Mucosa of stomach (tissue), 1 donor: Measurements from ENCODE around the gene LKAAEAR1.

Experiments
- H3K27me3 ChIP-seq: one replicate; pipeline ENCODE4 v1.7.0; 2013; ENCODE audit warnings: mild to moderate bottlenecking, low read length; ENCODE audit not compliant: control insufficient read depth, insufficient read depth
- H3K36me3 ChIP-seq: one replicate; pipeline ENCODE4 v1.7.0; 2013; ENCODE audit warnings: low read length; ENCODE audit not compliant: control insufficient read depth, insufficient read depth
- H3K4me1 ChIP-seq: one replicate; pipeline ENCODE4 v1.7.0; 2013; ENCODE audit warnings: mild to moderate bottlenecking, low read length; ENCODE audit not compliant: control insufficient read depth, insufficient read depth
- H3K4me3 ChIP-seq: one replicate; pipeline ENCODE4 v1.7.0; 2013; ENCODE audit warnings: low read length
- H3K9ac ChIP-seq: one replicate; pipeline ENCODE4 v1.7.0; 2013; ENCODE audit warnings: mild to moderate bottlenecking, low read length, moderate library complexity
- H3K9me3 ChIP-seq: one replicate; pipeline ENCODE4 v1.7.0; 2013; ENCODE audit warnings: mild to moderate bottlenecking, low read length, moderate library complexity; ENCODE audit not compliant: control insufficient read depth
- donor health status: Pancreatic carcinoma.

Gene LKAAEAR1

DNA sequence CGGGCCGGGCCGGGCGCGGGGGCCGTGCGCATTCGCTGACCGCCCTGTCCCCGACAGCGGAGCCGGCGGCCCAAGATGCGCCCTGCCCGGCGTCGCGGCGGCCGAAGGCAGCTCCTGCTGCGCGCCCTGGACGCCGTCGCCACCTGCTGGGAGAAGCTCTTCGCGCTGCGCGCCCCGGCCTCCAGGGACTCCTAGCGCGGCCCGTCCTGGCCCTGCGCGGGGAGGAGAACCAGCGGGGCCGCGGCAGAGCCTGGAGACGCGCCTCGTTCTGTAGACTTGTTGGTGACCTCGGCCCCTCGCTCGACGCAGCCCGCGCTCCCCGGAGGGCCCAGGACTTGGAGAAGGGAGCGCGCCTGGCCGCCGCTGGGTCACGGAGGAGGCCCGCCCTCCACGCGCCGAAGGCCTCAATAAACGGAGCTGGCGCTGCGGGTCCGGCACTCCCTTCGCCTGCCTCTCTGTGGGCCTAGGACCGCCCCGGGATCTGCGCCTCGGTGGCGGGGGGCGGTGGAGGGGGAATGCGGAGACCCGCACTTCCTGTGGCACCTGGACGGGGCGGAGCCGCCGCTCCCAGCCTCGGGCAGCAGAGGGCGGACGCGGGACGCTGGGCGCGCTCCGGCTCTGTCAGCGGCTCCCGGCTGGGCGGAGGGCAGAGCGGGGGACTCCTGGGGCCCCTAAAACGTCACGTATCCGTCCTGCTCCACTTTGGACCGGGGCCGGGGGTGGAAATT lies 45.5 kb downstream of the LKAAEAR1 start:
- Histone ChIP-seq H3K9ac (peak overlapping the region; percentile 34), H3K4me1 (peaks cover 26% of the 10 kb centered on the region)

DNA sequence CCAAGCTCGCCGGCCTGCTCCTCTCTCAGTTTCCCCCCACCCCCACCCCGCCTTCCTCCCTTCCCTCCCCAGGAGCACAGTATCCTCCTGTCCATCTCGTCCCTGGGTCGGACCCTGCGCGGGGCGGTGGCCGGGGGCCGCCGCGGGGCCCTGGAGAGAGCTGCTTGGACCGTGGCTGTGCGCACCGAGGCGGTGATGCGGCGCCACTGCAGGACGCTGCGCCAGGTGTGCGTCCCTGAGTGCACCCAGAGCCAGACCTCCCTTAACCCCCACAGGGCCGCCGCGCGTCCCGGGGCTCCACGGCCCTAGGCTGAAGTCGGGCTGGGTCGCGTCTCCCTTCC lies 46.0 kb downstream of the LKAAEAR1 start:
- H3K27me3 ChIP-seq: peaks cover 61% of the 10 kb centered on the region
- H3K36me3 ChIP-seq: no peaks in the 10 kb centered on the region
- H3K4me1 ChIP-seq: peaks cover 26% of the 10 kb centered on the region
- no peaks in the 10 kb centered on the region for H3K9me3 ChIP-seq
- H3K4me3 ChIP-seq: no peak overlapping the region
- no peak overlapping the region for H3K9ac ChIP-seq

More for the DNA sequence above, 45.5 kb downstream of the LKAAEAR1 start:
- H3K9me3 ChIP-seq: no peaks in the 10 kb centered on the region
- no peaks in the 10 kb centered on the region for H3K36me3 ChIP-seq
- H3K27me3 ChIP-seq: peaks cover 61% of the 10 kb centered on the region
- peak overlapping the region; percentile 31 for H3K4me3 ChIP-seq

DNA sequence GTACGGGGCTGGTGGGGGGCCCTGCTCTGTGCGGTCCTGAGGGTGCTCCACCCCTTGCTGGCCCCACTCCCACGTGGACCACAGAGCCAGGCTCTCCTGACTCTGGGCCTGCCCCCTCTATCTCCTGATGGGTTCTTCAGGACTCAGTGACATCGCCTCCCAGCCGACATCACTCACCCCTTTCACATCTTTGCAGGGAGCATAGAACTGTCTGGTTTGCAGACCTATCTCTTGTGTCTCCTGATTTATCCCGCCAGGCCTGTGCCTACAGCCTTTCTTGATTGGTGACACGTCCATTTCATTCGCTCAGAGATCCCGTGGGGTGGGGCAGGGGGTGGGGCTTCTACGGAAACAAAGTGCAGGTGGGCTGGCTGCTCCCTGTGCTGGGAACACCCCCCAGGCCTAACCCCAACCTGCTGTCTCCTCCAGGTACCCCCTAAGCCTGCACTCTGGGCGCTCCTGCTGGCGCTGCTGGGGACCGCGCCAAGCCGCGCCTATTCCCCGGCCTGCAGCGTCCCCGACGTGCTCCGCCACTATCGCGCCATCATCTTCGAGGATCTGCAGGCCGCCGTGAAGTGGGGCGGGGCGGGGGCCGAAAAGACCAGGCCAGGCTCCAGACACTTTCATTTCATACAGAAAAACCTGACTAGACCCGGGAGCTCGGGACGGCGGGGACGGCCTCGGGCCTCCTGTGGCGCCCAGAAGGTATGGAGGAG lies 46.5 kb downstream of the LKAAEAR1 start:
- peaks cover 61% of the 10 kb centered on the region for H3K27me3 ChIP-seq
- H3K4me3 ChIP-seq: no peak overlapping the region
- H3K36me3 ChIP-seq: no peaks in the 10 kb centered on the region
- no peak overlapping the region for H3K9ac ChIP-seq
- H3K9me3 ChIP-seq: no peaks in the 10 kb centered on the region
- H3K4me1 ChIP-seq: peaks cover 26% of the 10 kb centered on the region

DNA sequence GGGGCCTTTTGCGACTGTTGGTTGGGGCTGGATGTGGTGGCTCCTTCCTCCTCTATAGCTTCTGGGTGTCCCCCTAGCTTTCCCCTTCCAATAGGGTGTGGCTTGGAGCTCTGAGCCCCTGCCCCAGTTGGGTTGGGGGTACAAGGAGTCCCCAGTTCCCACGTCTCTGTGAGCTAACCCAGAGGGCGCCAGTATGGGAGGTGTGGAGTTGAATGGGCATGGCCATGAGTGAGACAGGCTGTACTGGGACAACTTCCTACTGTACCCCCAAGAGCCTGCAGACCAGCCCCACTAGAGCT lies 47.0 kb downstream of the LKAAEAR1 start:
- H3K9ac ChIP-seq: no peak overlapping the region
- H3K4me3 ChIP-seq: no peak overlapping the region
- H3K4me1 ChIP-seq: peaks cover 22% of the 10 kb centered on the region
- H3K36me3 ChIP-seq: no peaks in the 10 kb centered on the region
- no peaks in the 10 kb centered on the region for H3K9me3 ChIP-seq
- peaks cover 58% of the 10 kb centered on the region for H3K27me3 ChIP-seq

DNA sequence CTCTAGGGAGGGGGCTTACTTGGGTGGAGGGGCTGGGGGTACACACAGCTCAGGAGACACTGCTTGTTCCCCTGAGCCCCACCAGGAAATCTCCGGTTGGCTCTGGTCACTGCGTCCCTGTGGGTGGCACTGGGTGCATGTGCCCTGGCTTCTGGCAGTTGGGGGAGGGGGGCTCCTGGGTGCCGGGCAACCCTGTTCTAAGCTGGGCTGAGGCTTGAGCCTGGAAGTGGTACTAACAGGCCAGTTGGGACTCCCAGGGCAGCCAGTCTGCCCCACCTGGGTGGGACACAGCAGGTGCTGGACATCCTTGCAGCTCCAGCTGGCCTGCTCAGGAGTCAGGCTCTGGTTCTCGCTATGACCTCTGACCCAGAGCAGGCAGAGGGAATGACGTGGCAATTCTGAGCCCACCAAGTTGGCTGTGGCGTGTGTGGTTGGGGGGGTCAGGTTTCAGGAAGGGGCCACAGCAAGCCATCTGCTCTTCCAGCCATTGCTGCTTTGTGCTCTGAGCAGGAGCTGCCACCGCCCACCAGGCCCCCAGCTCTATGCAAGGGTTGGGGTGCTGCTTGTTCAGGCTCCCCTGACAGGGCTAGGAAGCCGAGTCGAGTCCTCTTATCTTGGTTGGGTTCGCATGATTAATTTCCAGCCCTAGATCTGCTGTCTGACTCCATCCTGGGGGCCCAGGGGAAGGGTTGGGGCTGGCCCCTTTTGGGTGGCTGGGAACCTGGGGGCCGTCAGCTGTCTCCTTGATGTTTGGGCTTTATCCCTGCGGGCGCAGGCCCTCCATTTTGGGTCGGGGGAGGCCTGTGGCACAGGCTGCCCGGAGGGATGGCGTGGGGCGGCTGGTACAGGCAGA lies 47.6 kb downstream of the LKAAEAR1 start:
- Histone ChIP-seq H3K9ac (no peak overlapping the region), H3K27me3 (peaks cover 52% of the 10 kb centered on the region), H3K9me3 (no peaks in the 10 kb centered on the region), H3K36me3 (no peaks in the 10 kb centered on the region), H3K4me1 (peaks cover 17% of the 10 kb centered on the region), H3K4me3 (no peak overlapping the region)

DNA sequence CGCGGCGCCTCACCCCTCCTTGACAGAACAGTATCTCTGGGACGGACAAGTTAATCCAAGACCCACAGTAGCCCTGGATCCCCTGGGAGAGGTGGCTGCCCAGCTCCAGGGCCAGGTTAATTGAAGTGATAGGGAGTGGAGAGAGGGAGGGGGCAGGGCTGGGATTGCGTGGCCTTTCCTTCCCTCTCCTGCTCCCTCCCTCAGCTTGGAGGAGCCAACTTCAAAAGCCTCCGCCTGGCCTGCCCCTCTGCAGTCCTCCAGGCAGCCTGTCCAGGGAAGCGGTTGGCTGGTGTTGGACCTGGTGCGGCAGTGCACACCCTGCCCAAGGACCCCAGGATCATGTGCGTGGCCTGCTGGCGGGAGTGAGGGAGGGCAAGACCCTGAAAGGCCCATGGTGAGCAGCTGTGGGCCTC lies 48.3 kb downstream of the LKAAEAR1 start, which contains the start of gene C20orf204:
TSS of gene C20orf204 (plus strand) at position 250 of the 413 bp plus-strand sequence. CDS start at position 392, 142 bp downstream.
- H3K4me3 ChIP-seq: no peak within 1 kb of the TSS
- peaks cover 17% of the 10 kb centered on the region for H3K4me1 ChIP-seq

DNA sequence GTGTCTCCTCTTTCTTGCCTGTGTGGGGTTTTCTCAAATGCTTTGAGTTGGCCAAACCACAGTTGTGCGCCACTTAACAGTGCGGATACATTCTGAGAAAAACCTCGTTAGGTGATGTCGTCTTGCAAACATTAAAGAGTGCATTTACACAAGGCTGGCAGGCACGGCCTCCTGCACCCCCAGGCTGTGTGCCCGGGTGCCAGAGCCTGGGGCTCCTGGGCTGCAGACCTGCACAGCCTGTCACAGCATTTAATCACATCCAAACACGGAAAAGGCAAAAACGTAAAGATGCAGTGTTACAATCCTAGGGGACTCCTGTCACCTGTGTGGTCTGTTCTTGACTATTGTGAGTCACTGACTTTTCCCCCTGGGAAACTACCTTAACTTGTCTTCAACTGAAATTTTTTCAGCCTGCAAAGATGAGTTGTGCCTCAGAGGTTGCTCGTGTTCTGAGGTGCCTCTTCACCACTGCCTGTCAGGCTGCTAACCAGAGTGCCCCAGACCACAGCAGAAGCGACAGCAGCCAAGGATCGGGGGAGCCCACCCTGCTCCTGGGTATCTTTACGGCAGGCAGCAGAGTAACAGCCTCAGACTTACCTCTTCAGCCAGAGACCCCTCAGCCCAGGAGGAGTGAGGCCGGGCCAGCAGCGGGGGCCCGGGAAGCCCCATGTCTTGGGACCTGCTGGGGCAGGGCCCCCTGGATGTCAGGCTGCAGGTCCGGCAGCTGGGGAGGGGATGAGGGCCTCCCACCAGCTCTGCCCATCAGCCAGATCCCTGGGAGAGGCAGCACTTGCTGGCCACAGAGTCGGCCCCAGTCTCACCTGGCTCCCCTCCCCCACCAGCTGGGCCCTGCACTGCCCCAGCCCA lies 48.9 kb downstream of the LKAAEAR1 start:
- no peaks in the 10 kb centered on the region for H3K9me3 ChIP-seq
- peaks cover 24% of the 10 kb centered on the region for H3K4me1 ChIP-seq
- H3K4me3 ChIP-seq: no peak overlapping the region
- H3K36me3 ChIP-seq: no peaks in the 10 kb centered on the region
- no peak overlapping the region for H3K9ac ChIP-seq
- peaks cover 39% of the 10 kb centered on the region for H3K27me3 ChIP-seq

More for the DNA sequence above, 48.3 kb downstream of the LKAAEAR1 start, which contains the start of gene C20orf204:
- Histone ChIP-seq H3K9me3 (no peaks in the 10 kb centered on the region), H3K9ac (no peak within 1 kb of the TSS), H3K27me3 (peaks cover 46% of the 10 kb centered on the region), H3K36me3 (no peaks in the 10 kb centered on the region)

DNA sequence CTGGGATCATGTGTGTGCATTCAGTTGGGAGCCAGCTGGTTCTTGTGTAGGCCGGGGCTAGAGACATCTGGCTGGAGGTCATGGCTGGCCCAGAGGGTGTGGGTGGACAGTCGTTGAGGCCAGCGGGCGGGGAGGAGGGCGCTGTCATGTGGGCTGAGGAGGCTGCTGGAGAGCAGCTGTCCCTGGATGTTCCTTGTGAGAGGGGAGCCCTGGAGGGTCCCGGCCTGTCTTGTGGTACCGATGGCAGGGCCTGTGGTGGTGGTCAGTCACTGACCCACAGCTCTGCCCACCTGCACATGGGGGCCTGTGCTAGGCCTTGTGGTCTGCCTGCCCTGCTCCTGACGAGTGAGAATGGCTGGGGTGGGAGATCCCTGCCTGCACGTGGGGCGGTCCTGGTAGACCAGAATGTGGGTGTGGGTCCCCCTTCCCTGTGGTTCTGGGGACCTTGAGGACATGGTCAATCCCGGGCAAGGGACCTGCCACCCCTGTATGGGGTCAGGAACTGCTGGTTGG lies 50.2 kb downstream of the LKAAEAR1 start:
- peaks cover 21% of the 10 kb centered on the region for H3K4me1 ChIP-seq
- no peak overlapping the region for H3K9ac ChIP-seq
- no peak overlapping the region for H3K4me3 ChIP-seq
- H3K9me3 ChIP-seq: no peaks in the 10 kb centered on the region
- H3K36me3 ChIP-seq: peaks cover 6% of the 10 kb centered on the region
- H3K27me3 ChIP-seq: peaks cover 27% of the 10 kb centered on the region
